IPS-18c (cell line): ENCODE measurements around the gene TTC27.

Experiments used
- H3K4me3 ChIP-seq: 2 replicates; pipeline ENCODE4 v1.7.0; 2013; ENCODE audit warnings: low read depth, mild to moderate bottlenecking, low read length, moderate library complexity; ENCODE audit not compliant: insufficient read depth
- H3K9me3 ChIP-seq: one replicate; pipeline ENCODE4 v1.6.1; 2013; ENCODE audit warnings: mild to moderate bottlenecking, low read length, moderate library complexity; ENCODE audit not compliant: control insufficient read depth, insufficient read depth

Gene TTC27

DNA sequence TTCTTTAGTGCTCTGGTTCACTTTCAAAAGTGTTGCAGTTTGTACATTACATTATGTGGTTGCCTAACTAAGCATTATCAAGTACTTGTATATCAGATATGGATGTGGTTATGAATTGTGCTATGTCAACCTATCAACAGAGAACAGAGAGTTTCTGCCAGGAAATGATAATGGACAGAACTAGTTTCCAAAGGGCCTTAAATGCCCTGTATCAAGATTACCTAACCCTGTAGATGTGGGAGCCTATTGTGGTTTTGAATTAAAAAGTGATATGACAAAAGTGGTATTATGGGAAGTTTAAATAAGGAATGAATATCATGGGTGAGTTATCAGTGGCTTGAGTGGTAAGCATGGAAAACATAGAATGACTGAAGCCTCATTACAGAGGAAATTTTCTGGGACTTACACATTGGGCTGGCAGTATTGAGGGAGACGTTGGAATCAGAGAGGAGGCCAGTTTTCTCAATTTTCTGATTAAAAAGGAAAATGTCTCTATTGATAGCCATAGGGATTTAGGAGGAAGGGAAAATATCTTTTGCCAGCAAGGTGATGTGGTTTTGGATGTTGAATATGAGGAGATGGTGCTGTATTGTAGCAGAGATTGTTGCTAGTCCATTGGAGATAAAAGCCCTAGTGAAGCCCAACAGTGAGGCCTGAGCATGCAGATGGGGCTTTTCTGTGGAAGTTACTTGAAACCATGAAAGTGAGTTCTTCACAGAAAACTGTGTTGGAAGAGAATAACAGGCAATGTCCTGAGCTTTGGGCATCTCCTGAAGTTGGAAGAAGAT is 140.7 kb downstream of the TTC27 start:
- no peaks in the 10 kb centered on the region for H3K9me3 ChIP-seq
- no peak overlapping the region for H3K4me3 ChIP-seq

DNA sequence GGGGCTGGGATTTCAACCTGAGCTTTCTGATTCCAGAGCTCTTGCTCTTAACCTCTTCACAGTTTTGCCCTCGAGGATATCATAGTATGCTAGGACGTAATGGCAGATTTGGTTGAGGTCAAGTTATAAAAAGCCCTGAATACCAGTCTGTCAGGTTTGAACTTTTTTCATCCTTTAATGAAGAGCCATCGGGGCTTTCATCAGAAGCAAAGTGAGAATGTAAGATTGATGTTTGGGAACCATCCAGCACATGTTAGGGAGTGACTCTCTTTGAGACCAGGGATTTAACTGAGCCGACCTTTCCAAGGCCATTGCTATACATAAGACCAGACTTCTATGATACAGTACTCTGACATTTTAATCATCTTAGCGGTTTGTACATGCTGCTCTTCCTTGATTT is 142.5 kb downstream of the TTC27 start:
- Histone ChIP-seq H3K4me3 (no peak overlapping the region), H3K9me3 (no peaks in the 10 kb centered on the region)

DNA sequence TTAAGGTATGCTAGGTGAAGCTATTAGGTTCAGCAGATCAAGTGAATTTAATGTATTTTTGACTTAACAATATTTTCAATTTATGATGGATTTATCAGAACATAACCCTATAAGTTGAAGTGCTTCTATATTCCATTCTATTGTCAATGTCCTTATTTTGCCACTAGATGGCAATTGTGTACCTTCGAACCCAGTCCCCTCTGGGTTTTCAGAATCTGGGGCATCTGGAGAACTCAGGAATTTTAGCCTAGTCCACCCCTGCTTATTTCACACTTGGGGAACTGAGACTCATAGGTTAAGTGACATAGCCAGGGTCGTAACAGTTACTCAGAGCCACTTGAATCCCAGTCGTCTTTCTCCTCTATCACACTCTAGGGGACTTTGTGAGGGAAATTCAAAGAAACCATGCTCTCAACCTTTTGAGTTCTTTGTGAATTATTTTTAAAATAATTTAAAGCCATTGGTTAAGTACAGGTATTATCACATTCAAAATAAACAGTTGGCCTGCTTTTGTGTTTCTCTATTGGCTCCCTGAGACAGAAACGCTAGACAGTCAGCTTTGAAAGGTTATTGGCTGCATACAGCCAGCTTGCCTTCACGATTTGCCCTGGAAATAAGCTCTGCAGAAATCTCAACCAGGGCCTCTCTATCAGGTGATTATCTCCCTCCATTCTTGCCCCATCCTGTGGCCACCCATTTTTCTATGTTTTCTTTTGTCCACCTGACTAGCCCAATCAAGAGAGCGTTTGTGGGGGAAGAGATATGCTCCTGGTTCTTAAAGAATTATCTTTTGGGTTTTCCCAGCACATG is 145.0 kb downstream of the TTC27 start:
- H3K4me3 ChIP-seq: no peak overlapping the region
- H3K9me3 ChIP-seq: peaks cover 2% of the 10 kb centered on the region

DNA sequence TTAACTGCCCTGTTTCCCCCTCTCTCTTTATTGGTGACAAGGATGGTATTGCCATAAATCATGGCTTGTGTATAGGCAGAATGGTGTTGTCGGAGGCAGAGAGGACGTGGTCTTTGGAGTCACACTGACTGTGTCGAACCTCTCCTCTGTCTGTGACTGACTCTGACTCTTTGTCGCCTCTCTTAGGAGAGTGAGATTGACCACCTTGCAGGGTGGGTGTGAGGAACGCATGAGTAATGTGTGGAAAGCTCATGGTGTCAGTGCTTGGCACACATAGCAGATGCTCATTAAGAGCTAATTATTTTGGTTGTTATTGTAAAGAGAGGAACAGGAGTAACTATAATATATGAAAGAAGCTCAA is 145.6 kb downstream of the TTC27 start:
- no peak overlapping the region for H3K4me3 ChIP-seq
- H3K9me3 ChIP-seq: peaks cover 2% of the 10 kb centered on the region

DNA sequence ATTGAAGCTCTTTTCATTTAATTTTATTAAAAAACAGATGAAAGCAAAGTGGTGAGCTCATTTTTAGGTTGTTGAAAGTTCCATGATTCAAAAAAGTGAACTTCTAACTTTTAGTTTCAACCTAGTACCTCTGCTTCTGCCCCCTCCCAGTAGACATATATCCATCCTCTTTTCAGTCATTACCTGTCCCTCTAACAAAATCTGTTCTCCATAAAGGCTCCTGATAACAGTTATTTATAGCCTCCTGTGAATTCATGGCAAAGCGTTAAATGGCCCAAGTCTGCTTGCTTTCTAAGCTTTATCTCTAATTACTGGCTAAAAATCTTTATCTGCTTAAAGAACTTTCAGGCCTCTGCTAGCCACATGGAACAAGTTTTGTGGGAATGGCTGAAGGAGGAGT is 148.1 kb downstream of the TTC27 start:
- H3K9me3 ChIP-seq: peaks cover 2% of the 10 kb centered on the region
- no peak overlapping the region for H3K4me3 ChIP-seq

DNA sequence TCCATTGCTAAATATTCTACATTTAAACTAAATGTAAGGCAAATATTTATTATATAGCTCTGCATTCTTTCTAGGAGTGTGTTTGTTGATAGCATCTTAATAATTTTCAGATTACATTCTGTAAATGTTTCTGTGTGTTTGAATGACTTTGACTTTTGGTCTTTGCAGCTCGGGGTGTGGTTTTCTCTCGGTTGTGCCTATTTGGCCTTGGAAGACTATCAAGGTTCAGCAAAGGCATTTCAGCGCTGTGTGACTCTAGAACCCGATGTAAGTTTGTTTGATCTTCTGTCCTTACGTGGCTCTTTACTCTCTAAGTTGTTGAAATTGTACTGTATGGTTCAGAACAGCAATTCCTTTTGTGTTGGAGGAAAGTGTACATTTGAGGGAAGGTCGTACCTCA is 149.9 kb downstream of the TTC27 start:
- peaks cover 2% of the 10 kb centered on the region for H3K9me3 ChIP-seq
- no peak overlapping the region for H3K4me3 ChIP-seq

DNA sequence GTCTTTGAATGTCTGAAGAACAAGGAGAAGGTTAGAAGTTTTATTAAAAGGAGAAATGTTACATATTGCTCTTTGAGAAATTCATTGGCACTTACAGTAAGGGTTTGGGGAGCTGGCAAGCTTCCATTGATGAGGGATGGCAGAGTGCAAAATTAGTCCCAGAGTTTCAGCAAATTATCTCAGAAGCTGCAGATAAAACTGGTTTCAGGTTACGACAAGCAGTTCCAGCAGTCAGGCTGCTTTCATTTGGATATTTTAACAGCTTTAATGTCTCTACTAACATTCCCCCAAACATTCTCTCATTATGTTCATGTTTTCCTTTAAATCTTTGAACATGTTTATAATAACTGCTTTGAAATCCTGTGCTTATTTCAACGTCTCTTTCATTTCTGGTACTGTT is 153.1 kb downstream of the TTC27 start:
- Histone ChIP-seq H3K4me3 (no peak overlapping the region), H3K9me3 (peaks cover 2% of the 10 kb centered on the region)

DNA sequence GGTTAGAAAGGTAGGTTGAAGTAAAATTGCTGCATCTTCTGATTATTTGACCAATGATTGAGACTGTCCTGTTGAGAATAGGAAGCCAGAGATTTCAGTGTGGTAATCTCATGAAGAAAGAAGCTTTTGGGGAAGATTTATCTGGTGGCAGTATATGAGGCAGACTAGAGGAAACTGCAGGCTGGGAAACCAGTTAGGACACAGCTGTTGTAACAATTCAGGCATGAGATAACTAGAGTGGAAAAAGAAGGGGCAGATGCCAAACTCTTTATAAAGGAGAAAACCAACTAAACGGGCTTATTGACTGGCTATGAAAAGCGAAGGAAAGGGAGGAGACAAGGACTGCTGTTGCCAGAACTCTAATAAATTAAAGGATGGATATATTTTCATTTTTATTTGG is 155.6 kb downstream of the TTC27 start:
- no peak overlapping the region for H3K4me3 ChIP-seq
- no peaks in the 10 kb centered on the region for H3K9me3 ChIP-seq

DNA sequence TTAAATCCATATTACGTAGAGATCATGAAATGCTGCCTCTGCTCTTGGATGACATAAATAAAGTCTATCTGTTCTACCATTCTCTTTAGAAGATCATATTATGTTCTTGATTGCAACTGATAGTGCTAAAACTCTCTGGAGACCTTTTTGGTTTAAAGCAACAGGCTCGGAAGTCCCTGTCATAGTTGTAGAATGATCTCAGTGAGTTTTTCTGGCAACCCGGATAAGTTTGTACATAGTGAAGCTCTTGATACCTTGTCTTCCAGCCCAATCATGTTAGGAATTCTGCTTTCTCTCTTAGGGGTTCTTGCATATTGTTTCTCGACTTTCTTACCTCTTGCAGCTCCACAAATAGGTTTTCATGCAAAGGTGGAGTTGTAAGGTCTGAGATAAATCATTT is 156.1 kb downstream of the TTC27 start:
- Histone ChIP-seq H3K9me3 (no peaks in the 10 kb centered on the region), H3K4me3 (no peak overlapping the region)

DNA sequence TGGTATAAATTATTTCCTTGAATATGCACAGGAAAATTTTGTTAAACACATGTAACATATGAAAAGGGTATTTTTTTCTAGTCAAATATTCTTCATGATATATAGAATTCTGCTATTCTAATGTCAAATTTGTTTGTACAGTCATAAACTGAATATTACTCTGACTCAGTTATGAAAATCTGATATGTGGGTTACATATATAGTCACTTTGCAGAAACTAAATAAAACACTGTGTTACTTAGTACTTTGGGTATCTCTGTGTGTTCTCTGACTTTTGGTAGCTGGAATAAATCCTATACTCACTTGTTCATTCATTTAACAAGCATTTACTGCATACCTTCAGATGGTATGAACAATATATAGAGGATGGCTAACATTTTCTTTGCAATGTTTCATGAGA is 159.4 kb downstream of the TTC27 start:
- Histone ChIP-seq H3K4me3 (no peak overlapping the region), H3K9me3 (no peaks in the 10 kb centered on the region)

DNA sequence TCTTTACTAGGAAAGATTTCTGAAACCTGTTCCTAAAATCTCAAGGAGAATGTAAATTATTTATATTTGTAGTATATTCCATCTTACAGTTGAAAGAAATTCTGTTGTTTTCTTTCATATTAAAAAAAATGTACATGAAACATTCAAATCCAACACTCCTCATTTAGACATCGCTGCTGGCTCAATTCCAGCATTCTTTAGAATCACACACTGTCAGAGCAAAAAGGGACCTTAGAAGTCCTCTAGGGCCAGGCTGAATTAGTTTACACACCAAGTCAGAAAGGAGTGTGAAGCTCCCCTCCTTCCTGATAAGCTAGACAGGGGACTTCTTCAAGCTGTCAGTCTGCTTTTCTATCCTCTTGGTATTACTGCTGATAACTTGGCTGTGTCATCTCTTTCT is 160.3 kb downstream of the TTC27 start:
- Histone ChIP-seq H3K4me3 (no peak overlapping the region), H3K9me3 (no peaks in the 10 kb centered on the region)

DNA sequence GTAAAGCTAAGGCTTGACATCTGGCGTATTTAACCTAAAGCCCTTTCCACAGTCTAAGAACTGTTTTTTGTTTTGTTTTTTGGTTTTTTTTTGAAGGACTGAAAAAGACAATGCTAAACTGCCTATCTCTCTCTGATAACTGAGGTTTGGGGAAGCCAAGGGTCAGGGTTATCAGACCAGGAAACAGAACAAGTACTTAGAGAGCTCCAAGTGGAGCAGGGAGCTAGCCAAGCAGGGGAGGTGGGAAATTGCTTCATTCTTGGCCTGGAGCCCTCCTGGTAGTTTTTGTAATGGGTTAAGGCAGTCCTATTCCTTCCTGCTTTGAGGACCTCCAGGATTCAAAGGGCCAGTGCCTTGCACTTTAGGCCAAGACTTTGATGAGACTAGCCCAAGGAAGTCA is 164.6 kb downstream of the TTC27 start:
- no peak overlapping the region for H3K4me3 ChIP-seq
- no peaks in the 10 kb centered on the region for H3K9me3 ChIP-seq

DNA sequence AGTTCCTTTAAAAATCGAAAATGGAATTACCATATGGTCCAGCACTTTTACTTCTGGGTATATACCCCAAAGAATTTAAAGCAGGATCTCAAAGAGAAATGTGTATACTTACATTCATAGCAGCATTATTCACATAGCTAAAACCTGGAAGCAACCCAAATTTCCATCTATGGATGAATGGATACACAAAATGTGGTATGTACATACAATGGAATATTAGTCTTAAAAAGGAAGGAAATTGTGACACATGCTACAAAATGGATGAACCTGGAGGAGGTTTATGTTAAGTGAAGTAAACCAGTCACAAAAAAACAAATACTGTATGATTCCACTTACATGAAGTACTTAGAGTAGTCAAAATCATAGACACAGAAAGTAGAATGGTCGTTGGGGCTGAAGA is 171.0 kb downstream of the TTC27 start:
- Histone ChIP-seq H3K4me3 (no peak overlapping the region), H3K9me3 (peaks cover 2% of the 10 kb centered on the region)

DNA sequence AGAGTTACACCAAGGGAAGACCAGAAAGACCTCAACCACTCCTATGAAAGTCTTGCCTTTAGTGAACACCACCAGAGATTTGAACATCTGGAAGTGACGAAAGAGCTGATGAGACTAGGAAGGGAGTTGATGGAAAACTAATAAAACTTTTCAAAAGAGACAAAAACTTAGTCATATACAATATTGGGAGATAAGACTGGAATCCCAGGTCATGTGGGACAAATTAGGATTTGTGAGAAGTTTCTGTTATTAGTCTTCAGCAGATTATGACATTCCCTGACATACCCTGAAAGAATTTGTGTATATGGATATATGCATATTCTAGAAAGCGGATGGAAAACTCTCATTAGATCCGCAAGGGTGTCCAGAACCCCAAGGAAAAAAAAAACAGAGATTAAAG is 173.9 kb downstream of the TTC27 start:
- Histone ChIP-seq H3K9me3 (peaks cover 2% of the 10 kb centered on the region), H3K4me3 (no peak overlapping the region)

DNA sequence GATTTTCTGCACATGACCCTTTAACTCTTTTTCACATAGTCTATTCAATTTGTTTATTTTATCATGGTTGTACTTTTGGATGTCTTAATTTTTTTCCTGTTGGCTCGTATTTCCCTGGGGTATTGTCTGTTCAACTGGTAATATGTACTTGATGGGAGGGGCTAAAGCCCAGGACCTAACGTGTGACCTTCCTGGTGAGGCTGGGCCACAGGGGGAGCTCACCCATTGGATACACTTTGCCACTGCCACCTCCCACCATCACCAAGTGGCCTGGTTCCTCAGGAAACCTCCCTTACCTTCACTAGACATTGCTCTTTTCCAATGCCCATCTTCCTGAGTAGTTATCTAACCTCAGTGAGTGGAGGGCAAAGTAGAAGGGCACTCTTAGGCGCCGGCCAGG is 175.0 kb downstream of the TTC27 start:
- no peak overlapping the region for H3K4me3 ChIP-seq
- H3K9me3 ChIP-seq: peaks cover 2% of the 10 kb centered on the region

DNA sequence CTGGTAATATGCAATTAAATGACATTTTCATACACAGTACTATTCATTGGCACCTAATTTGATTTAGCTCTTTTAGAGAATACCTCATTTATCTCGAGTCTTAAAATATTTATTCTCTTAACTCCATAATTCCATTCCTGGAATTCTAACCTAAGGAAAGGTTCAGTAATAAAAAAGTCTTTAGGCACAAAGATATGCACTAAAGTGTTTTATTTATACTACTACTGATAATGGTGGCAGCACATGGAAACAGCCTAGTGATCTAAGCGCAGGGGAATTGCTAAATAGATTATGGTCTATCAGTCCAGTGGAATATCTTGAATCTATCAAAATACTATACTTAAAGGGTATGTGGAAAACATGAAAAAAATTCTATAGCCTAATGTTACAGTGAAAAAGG is 176.4 kb downstream of the TTC27 start:
- H3K4me3 ChIP-seq: no peak overlapping the region
- H3K9me3 ChIP-seq: no peaks in the 10 kb centered on the region

DNA sequence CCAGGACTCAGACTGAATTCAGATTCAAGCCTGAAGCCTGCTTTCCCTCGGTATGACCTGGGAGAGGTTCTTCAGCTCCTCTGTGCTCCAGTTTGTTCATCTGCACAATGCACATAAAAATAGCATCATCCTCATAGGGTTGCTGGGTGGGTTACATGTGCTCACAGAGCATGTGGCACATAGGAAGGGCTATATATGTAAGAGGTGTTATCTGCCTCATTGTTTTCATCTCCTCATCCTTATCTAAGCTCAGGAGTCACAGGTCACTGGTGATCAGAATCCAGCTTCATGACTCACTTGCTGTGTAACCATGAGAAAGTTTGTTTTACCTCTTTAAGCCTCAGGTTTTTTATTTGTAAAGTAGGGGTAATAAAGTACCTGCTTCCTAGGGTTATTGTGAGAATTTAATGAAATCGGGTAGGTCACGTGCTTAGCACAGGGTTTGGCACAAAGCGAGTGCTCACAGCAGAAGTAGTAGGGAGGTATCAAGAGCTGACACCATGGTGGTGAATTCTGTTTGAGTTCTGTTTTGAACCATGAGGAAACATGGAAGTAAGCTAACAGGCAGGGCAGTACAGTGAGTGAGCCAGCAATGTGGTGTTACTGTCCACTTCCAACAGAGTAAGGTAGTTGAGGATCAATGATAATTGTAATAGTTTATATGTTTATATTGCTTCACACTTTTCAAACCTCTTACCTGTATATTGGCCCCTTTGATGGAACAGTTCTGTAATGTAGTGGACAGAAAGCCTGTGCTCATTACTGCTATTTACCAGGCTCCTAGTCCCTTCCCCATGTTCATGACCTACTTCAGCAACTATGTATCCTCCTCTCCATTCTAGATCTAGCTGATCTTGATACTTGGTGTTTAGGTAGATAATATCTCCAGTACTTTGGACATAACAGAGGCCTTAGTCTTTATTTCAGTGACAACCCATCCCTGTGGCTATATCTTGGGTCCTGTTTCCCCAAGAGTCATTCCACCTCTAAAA is 177.6 kb downstream of the TTC27 start:
- no peak overlapping the region for H3K4me3 ChIP-seq
- no peaks in the 10 kb centered on the region for H3K9me3 ChIP-seq
